GM23248 (cell line): ENCODE measurements around the gene ARMC7.

ENCODE experiments used
- EZH2 ChIP-seq: fragments of 200-600 bp; sonication (generic); IDR thresholded peaks from 2 replicates; pipeline ENCODE4 v1.6.1; 2018; ENCODE audit warnings: antibody characterized with exemption, mild to moderate bottlenecking; ENCODE audit not compliant: insufficient read depth, poor library complexity, severe bottlenecking
- EZH2phosphoT487 ChIP-seq: fragments of 200-600 bp; sonication (generic); IDR thresholded peaks from 2 replicates; pipeline ENCODE4 v1.6.1; 2018; ENCODE audit warnings: antibody characterized with exemption, moderate library complexity, mild to moderate bottlenecking, low read depth; ENCODE audit not compliant: insufficient read depth

DNA sequence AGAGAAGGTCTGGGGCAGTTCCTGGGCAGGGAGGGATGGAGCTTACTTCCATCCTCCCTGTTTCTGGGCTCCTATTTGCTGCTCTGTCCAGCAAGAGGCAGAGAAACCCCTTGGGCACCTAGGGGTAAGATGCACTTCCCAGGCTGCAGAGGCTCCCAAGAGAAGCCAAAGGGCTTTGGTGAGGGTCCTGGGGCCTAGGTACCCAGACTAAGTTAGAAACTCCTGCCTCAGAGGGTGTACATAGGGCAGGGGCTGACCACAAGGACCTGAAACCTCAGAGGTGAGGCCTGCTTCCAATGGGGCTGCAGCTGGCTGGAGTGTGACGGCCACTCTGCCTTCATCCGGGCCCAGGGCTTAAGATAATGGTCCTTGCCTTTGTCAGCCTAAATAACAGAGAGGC lies 1.6 kb upstream of the ARMC7 start:
- no peak for TF ChIP-seq EZH2
- TF ChIP-seq EZH2phosphoT487, result no peak
